Tibial artery (tissue), 4 donors: ENCODE results near the gene MIX23.

ENCODE experiments used
- DNase-seq, 2 donors: peaks; one replicate each; pipeline ENCODE4 v3.0.0-alpha.2; 2019
- H3K27ac ChIP-seq, 2 donors: fragments of 200-600 bp; sonication (generic) in 1 of 2; 1 replicate in 1 of 2; 2 replicates in 1 of 2; pipeline ENCODE4 v1.5.1; 2018 to 2019; ENCODE audit warnings: mild to moderate bottlenecking in 1 of 2
- H3K27me3 ChIP-seq, 2 donors: fragments of 200-600 bp; sonication (generic) in 1 of 2; one replicate each; pipeline versions ENCODE4 v1.5.1 to v1.6.0; 2016 to 2019
- H3K36me3 ChIP-seq, 3 donors: fragments of 200-600 bp; sonication (generic) in 2 of 3; one replicate each; pipeline ENCODE4 v1.5.1; 2016 to 2019; ENCODE audit warnings: mild to moderate bottlenecking in 2 of 3
- H3K4me1 ChIP-seq, 4 donors: fragments of 200-600 bp; sonication (generic) in 2 of 4; 1 replicate in 3 of 4; 2 replicates in 1 of 4; pipeline ENCODE4 v1.5.1; 2016 to 2019
- H3K4me3 ChIP-seq, 2 donors: fragments of 200-600 bp; sonication (generic) in 1 of 2; 1 replicate in 1 of 2; 2 replicates in 1 of 2; pipeline ENCODE4 v1.5.1; 2018 to 2019; ENCODE audit warnings: mild to moderate bottlenecking in 2 of 2
- H3K9me3 ChIP-seq, 3 donors: fragments of 200-600 bp; sonication (generic) in 1 of 3; one replicate each; pipeline ENCODE4 v1.5.1; 2016 to 2019
- intact Hi-C: fragments of 100-400 bp; cut with DNase I; formaldehyde crosslinking; loops from one replicate; pipeline ENCODE4 v1.15.0; 2023; ENCODE audit warnings: low total_unique reads
- TF ChIP-seq, protein P1 (sequence below), 2 experiments: fragments of 200-600 bp in 1 of 2; fragments of 450-650 bp in 1 of 2; IDR thresholded peaks; one replicate each; pipeline ENCODE4 v1.5.1; 2017 to 2019; ENCODE audit warnings: antibody characterized with exemption in 2 of 2, mild to moderate bottlenecking in 1 of 2, moderate library complexity in 1 of 2

MIX23 gene

DNA sequence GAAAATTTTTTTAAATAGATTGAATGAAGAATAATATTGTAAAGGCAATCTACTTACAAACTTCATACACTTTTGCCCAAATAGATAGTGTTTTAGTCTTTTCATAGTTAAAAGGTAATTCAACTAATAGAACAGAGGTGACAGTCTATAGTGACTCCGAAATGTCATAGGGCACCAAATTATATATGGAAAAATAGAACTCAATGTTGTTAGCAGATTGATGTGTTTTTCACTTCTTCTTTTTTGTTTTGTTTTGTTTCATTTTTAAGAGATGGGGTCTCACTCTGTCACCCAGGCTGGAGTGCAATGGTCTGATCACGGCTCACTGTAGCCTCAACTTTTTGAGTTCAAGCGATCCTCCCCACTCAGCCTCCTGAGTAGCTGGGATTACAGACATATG is 57.3 kb downstream of the MIX23 start:
- TF ChIP-seq, protein P1, sequence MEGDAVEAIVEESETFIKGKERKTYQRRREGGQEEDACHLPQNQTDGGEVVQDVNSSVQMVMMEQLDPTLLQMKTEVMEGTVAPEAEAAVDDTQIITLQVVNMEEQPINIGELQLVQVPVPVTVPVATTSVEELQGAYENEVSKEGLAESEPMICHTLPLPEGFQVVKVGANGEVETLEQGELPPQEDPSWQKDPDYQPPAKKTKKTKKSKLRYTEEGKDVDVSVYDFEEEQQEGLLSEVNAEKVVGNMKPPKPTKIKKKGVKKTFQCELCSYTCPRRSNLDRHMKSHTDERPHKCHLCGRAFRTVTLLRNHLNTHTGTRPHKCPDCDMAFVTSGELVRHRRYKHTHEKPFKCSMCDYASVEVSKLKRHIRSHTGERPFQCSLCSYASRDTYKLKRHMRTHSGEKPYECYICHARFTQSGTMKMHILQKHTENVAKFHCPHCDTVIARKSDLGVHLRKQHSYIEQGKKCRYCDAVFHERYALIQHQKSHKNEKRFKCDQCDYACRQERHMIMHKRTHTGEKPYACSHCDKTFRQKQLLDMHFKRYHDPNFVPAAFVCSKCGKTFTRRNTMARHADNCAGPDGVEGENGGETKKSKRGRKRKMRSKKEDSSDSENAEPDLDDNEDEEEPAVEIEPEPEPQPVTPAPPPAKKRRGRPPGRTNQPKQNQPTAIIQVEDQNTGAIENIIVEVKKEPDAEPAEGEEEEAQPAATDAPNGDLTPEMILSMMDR (IDR thresholded peaks at IDR 0.05) = no peak
- no peaks in the 10 kb centered on the region for H3K36me3 ChIP-seq
- H3K9me3 ChIP-seq = no peaks in the 10 kb centered on the region
- H3K4me3 ChIP-seq = no peak overlapping the region
- intact Hi-C loops = no loop called here
- no peaks in the 10 kb centered on the region for H3K27me3 ChIP-seq
- DNase-seq = no peak
- H3K27ac ChIP-seq = no peak overlapping the region
- H3K4me1 ChIP-seq = no peaks in the 10 kb centered on the region

DNA sequence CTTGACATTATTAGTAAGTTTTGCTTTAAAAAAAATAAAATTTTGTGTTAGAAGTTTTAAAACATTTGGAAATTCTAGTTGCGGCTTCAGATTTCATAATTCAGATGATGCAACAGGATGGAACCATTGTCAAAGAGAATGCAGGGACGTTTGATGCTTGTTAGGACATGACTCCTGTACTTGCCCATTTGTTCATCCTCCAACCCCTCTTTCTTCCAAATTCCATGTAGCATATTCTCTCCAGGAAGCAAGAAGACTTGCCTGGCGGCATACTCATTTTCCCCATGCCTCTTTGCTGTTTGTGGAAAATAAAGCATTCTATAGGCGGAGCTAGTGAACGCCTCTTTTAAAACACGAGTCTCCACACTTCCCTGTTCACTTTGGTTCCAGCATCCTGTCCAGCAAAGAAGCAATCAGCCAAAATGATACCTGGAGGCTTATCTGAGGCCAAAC is 58.1 kb downstream of the MIX23 start, which contains the start of gene CSTA:
CSTA (plus strand) TSS at position 378 of the 453 bp plus-strand sequence; CDS start at position 423, 45 bp downstream.
- intact Hi-C loops = no loop called here
- Histone ChIP-seq H3K36me3 (no peaks in the 10 kb centered on the region), H3K4me3 (no peak within 1 kb of the TSS), H3K4me1 (no peaks in the 10 kb centered on the region), H3K27me3 (no peaks in the 10 kb centered on the region), H3K9me3 (no peaks in the 10 kb centered on the region), H3K27ac (no peak within 1 kb of the TSS)
- TF ChIP-seq, protein P1 (IDR thresholded peaks at IDR 0.05) = no peak
- no peak for DNase-seq

DNA sequence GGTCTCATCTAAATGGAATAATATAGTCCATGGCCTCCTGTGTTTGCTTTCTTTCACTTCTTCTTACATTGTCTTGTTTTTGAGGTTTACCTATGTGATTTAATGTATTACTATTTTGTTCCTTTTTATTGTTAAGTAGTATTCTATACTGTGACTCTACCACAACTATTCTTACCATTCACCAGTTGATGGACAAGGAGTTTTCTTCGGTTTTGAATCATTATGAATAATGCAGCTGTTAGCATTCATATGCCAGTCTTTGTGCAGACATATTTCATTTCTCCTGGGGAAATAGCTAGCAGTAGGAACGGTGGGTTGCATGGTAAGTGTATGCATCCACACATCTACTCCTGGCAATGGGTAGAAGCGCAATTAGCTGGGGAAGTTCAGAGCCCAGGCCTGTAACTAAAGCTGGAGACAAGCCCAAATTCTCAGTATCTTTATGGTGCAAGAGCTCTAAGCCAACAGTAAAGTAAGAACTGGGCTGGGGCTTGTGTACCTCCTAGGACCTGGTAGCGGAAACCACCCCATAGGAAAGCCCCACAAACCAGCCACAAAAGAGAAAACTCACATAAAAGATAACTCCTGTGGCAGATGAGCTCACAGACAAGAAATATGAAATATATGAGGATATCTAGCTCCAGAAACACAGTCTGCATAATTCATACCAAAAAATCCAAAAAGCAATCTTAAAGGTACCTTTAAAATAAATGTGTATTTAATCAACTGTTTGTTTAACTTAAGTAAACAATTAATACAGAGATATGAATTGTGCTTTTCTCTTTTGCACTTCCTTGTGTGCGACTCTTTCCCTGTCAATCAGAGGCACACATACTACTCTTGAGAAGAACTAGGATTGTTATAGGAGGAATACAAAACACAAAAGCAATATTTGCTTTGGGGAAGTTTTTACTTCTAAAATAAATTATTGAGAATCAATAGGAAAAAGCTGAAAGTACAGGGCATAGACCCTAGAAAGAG is 60.6 kb downstream of the MIX23 start:
- no peak for DNase-seq
- no peak overlapping the region for H3K27ac ChIP-seq
- H3K36me3 ChIP-seq = no peaks in the 10 kb centered on the region
- no peaks in the 10 kb centered on the region for H3K4me1 ChIP-seq
- intact Hi-C loops = no loop called here
- peaks cover 0 to 4% (median 0%) of the 10 kb centered on the region in 3 donors for H3K9me3 ChIP-seq
- no peak overlapping the region for H3K4me3 ChIP-seq
- no peaks in the 10 kb centered on the region for H3K27me3 ChIP-seq
- TF ChIP-seq, protein P1 (IDR thresholded peaks at IDR 0.05) = no peak

DNA sequence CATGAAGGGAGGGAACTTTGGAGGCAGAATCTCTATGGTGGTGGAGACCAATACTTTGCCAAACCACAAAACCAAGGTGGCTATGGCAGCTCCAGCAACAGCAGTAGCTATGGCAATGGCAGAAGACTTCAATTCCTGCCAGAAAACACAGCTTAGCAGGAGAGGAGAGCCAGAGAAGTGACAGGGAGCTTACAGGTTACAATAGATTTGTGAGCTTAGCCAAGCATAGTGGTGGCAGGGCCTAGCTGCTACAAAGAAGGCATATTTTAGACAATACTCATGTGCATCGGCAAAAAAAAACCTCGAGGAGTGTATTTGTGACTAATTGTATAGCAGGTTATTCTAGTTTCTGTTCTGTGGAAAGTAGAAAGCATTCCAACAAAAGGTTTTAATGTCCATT is 64.4 kb downstream of the MIX23 start:
- no peak overlapping the region for H3K27ac ChIP-seq
- no peak for DNase-seq

DNA sequence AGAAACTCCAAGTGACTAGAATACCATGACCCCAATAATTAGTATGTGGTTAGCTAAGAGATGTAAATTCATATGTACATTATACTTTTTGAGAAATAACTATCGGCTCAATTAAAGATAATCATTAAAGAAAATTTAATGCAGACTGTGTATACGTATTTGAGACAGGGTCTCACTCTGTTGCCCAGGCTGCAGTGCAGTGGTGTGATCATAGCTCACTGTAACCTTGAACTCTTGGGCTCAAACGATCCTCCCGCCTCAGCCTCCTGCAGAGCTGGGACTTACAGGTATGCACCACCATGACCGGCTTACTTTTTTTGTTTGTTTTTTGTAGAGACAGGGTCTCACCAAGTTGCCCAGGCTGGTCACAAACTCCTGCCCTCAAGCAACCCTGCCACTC is 66.7 kb downstream of the MIX23 start:
- DNase-seq = no peak
- TF ChIP-seq, protein P1 (IDR thresholded peaks at IDR 0.05) = no peak
- Histone ChIP-seq H3K9me3 (peaks cover 0 to 4% (median 0%) of the 10 kb centered on the region in 3 donors), H3K27ac (no peak overlapping the region), H3K4me3 (no peak overlapping the region), H3K4me1 (no peaks in the 10 kb centered on the region), H3K36me3 (no peaks in the 10 kb centered on the region), H3K27me3 (peaks cover 0 to 2% of the 10 kb centered on the region in 2 donors)
- intact Hi-C loops = no loop called here

More for the DNA sequence above, 64.4 kb downstream of the MIX23 start:
- Histone ChIP-seq H3K36me3 (no peaks in the 10 kb centered on the region), H3K27me3 (peaks cover 0 to 2% of the 10 kb centered on the region in 2 donors), H3K4me3 (no peak overlapping the region), H3K4me1 (no peaks in the 10 kb centered on the region), H3K9me3 (peaks cover 0 to 4% (median 0%) of the 10 kb centered on the region in 3 donors)
- intact Hi-C loops = no loop called here
- TF ChIP-seq, protein P1 (IDR thresholded peaks at IDR 0.05) = no peak
